ENCODE measurements around the gene RBBP9.

Gene RBBP9

DNA sequence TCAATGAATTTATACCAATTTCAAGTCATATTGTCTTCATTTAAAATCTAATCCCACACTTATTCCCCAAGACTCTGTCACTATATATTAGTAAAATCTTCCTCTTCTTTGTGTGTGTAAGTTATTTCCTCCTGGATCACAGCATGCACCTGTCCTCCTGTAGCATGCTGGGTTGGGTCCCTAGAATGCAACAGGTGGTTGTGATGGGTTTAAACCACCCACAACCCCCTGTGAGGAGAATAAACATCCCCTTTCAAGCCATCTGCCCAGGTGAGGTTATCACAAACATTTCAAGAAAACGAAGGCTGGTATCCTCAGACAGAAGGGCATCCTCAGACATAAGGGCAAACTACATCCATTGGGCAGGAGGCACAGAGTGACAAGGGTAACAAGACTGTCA is 56.6 kb downstream of the RBBP9 start:
- no peak for DNase-seq (ENCODE audit: low read depth)
- TF ChIP-seq, protein P1, sequence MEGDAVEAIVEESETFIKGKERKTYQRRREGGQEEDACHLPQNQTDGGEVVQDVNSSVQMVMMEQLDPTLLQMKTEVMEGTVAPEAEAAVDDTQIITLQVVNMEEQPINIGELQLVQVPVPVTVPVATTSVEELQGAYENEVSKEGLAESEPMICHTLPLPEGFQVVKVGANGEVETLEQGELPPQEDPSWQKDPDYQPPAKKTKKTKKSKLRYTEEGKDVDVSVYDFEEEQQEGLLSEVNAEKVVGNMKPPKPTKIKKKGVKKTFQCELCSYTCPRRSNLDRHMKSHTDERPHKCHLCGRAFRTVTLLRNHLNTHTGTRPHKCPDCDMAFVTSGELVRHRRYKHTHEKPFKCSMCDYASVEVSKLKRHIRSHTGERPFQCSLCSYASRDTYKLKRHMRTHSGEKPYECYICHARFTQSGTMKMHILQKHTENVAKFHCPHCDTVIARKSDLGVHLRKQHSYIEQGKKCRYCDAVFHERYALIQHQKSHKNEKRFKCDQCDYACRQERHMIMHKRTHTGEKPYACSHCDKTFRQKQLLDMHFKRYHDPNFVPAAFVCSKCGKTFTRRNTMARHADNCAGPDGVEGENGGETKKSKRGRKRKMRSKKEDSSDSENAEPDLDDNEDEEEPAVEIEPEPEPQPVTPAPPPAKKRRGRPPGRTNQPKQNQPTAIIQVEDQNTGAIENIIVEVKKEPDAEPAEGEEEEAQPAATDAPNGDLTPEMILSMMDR (conservative IDR thresholded peaks at IDR 0.05; ENCODE audit: low read length), result no peak
- no peak overlapping the region for H3K4me3 ChIP-seq (ENCODE audit: low read length)

DNA sequence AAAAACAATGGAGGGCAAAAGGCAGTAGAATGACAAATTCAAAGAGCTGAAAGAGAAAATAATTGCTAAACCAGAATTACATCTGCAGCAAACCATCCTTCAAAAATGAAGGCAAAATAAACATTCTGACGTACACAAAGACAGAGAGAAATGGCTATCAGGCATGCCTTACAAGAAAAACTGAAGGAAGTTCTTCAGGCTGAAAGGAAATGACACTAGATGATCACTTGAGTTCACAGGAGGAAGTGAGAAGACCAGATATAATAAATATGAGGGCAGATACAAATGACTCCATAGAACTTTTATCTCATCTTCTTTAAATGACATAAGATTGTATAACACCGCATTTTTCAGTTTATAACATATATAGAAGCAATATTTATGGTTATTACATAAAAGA is 60.2 kb downstream of the RBBP9 start:
- DNase-seq (ENCODE audit: low read depth), result no peak
- TF ChIP-seq, protein P1 (conservative IDR thresholded peaks at IDR 0.05; ENCODE audit: low read length), result no peak
- no peak overlapping the region for H3K4me3 ChIP-seq (ENCODE audit: low read length)
